Small intestine (tissue), 7 donors: ENCODE data around the gene YPEL4. TPM values are rescaled to one million over a fixed set of nuclear protein-coding genes. Genes with fewer than 3 reads are reported as not detected.

Experiments used
- DNase-seq, 2 donors: peaks; one replicate each; pipeline versions ENCODE4 v3.0.0 to v3.0.0-alpha.2; 2013
- FAIRE-seq: peaks from 2 replicates; lab custom pipeline; 2012; peaks lifted over from hg19 to GRCh38; lab: Jason Lieb, UNC
- H3K27ac ChIP-seq, 3 donors: one replicate each; pipeline ENCODE4 v1.5.1; 2013; ENCODE audit warnings: low read length in 2 of 3, mild to moderate bottlenecking in 2 of 3, control low read depth in 1 of 3, inconsistent platforms in 1 of 3, low read depth in 1 of 3, moderate library complexity in 1 of 3
- H3K27me3 ChIP-seq, 3 donors: one replicate each; pipeline ENCODE4 v1.6.1; 2013; ENCODE audit warnings: low read length in 3 of 3, inconsistent platforms in 1 of 3; ENCODE audit not compliant: control insufficient read depth in 3 of 3, insufficient read depth in 3 of 3
- H3K36me3 ChIP-seq, 3 donors: one replicate each; pipeline ENCODE4 v1.6.1; 2013; ENCODE audit warnings: low read length in 3 of 3, inconsistent platforms in 1 of 3, low read depth in 1 of 3, mild to moderate bottlenecking in 1 of 3, moderate library complexity in 1 of 3; ENCODE audit not compliant: control insufficient read depth in 3 of 3, insufficient read depth in 2 of 3
- H3K4me1 ChIP-seq, 3 donors: one replicate each; pipeline ENCODE4 v1.6.1; 2013; ENCODE audit warnings: low read length in 2 of 3, inconsistent platforms in 1 of 3, low read depth in 1 of 3, mild to moderate bottlenecking in 1 of 3, moderate library complexity in 1 of 3; ENCODE audit not compliant: control insufficient read depth in 3 of 3, insufficient read depth in 2 of 3
- H3K4me3 ChIP-seq, 3 donors: one replicate each; pipeline ENCODE4 v1.5.1; 2013; ENCODE audit warnings: low read length in 3 of 3, control low read depth in 1 of 3, inconsistent platforms in 1 of 3, low read depth in 1 of 3, mild to moderate bottlenecking in 1 of 3, moderate library complexity in 1 of 3
- H3K9me3 ChIP-seq, 2 donors: one replicate each; pipeline ENCODE4 v1.6.1; 2013; ENCODE audit warnings: low read depth in 1 of 2, low read length in 1 of 2; ENCODE audit not compliant: control insufficient read depth in 2 of 2, insufficient read depth in 1 of 2
- WGBS, 3 donors: extraction: QIAGEN DNeasy Blood & Tissue Kit; methylation state at CpG; one replicate each; pipeline ENCODE4 v1.1.7; 2013; 5-methylcytosine and 5-hydroxymethylcytosine counted together
- polyA plus RNA-seq, 4 donors: library from polyadenylated mRNA; stranded (reverse) in 3 of 4; unstranded in 1 of 4; fragments of 200-250 nt in 3 of 4; fragments of 120-200 nt in 1 of 4; gene quantifications; one replicate each; pipeline versions ENCODE4 v1.2.1 to v1.2.3, GENCODE V29; 2013
- donor health status: healthy with polysubstance abuse.
- donor health status: control.
- donor health status: control.
- donor health status: Bipolar disorder and iron deficiency.
- donor health status: healthy.

Gene YPEL4
- polyA plus RNA-seq, 4 donors: 0.86 to 2.2 (median 1.4) TPM; not detected in 1

DNA sequence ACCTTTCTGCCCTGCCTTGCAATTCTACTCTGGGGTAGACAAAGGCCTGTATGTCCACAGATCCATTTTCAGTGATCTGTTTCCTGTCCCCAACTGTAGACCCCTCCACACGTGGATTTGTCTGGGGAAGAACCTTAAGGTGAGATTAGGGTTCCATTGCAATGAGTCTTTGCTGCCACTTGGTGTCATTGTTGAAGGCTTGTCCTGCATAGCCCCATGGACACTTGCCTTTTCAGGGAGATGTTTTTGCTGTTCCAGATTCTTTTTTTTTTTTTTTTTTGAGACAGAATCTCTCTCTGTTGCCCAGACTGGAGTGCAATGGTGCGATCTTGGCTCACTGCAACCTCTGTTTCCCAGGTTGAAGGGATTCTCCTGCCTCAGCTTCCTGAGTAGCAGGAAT lies 30.4 kb downstream of the YPEL4 start:
- Histone ChIP-seq H3K4me1 (no peaks in the 10 kb centered on the region), H3K36me3 (peaks cover 0 to 2% (median 0%) of the 10 kb centered on the region in 3 donors), H3K4me3 (no peak overlapping the region), H3K9me3 (peaks cover 0 to 9% of the 10 kb centered on the region in 2 donors), H3K27me3 (no peaks in the 10 kb centered on the region), H3K27ac (no peak overlapping the region)
- DNase-seq (no peak), FAIRE-seq (no peak)
- 84 to 89% (median 88%) methylated on average over 2 of the region's 2 CpGs for WGBS, 3 donors

DNA sequence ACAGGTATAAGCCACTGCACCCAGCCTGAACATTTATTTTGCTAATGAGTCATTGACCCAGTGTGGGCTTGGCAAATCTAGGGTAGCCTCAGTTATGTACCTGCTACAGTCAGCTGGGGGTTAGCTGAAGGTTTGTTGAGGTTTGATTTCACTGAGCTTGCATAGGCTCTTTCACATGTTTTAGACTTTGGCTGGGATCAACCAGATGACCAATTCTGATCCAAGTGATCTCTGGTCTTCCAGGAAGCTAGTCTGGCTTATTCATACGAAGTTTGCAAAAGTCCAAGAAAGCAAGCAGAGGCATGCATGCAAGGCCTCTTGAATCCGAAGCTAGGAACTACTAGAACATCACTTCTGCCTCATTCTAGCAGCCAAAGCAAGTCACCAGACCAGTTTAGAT lies 31.3 kb downstream of the YPEL4 start:
- WGBS, 3 donors: 56 to 75% (median 63%) methylated on average over 2 of the region's 2 CpGs
- peaks cover 0 to 9% of the 10 kb centered on the region in 2 donors for H3K9me3 ChIP-seq
- DNase-seq (no peak), FAIRE-seq (no peak)
- peaks cover 0 to 4% (median 0%) of the 10 kb centered on the region in 3 donors for H3K36me3 ChIP-seq
- H3K4me1 ChIP-seq: no peaks in the 10 kb centered on the region
- H3K27me3 ChIP-seq: no peaks in the 10 kb centered on the region
- H3K4me3 ChIP-seq: no peak overlapping the region
- H3K27ac ChIP-seq: no peak overlapping the region

DNA sequence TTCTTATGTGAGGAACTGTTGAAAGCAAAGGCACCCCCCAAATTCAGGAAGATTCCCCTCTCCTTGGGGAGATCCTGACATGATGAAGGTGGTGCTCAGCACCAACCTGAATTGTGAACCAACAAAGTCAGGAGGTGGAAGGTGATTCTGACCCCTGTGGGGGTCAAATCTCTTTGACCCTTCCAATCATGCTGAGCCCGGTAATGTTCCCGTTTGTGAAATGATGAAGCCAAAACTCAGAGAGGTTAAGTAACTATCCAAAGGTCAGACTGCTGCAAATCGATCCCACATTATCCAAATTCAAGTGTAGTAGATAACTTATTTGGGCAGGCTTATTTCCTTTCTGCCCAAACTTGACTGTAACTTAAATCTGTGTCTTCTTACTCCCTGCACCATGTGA lies 33.1 kb downstream of the YPEL4 start:
- no peak for FAIRE-seq
- no peaks in the 10 kb centered on the region for H3K27me3 ChIP-seq
- 29 to 58% (median 57%) methylated on average over 3 of the region's 3 CpGs for WGBS, 3 donors
- no peak overlapping the region for H3K4me3 ChIP-seq
- no peaks in the 10 kb centered on the region for H3K4me1 ChIP-seq
- H3K9me3 ChIP-seq: peaks cover 0 to 9% of the 10 kb centered on the region in 2 donors
- H3K27ac ChIP-seq: no peak overlapping the region
- peaks cover 0 to 4% (median 1%) of the 10 kb centered on the region in 3 donors for H3K36me3 ChIP-seq
- no peak for DNase-seq

DNA sequence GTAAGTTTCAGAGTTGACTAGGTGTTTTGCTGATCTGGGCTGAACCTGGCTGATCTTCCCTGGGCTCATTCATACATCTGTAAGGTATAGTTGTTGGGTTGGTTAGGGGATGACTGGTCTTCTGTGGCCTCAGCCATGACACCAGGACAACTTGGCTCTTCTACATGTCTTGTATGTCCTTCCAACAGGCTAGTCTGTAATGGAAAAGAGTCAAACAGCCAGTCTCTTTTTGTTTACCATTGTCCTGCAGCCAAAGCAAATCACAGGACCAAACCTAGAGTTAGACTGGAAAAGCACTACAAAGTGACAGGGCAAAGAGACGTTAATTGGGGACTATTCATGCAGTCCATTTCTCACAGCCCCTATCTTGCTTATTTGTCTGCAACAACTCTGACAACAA lies 34.4 kb downstream of the YPEL4 start:
- WGBS, 3 donors: 36 to 71% (median 50%) methylated on average over 1 of the region's 1 CpG
- DNase-seq (no peak), FAIRE-seq (no peak)
- Histone ChIP-seq H3K27me3 (no peaks in the 10 kb centered on the region), H3K9me3 (peaks cover 0 to 9% of the 10 kb centered on the region in 2 donors), H3K4me1 (no peaks in the 10 kb centered on the region), H3K27ac (no peak overlapping the region), H3K4me3 (no peak overlapping the region), H3K36me3 (peaks cover 0 to 4% (median 2%) of the 10 kb centered on the region in 3 donors)

DNA sequence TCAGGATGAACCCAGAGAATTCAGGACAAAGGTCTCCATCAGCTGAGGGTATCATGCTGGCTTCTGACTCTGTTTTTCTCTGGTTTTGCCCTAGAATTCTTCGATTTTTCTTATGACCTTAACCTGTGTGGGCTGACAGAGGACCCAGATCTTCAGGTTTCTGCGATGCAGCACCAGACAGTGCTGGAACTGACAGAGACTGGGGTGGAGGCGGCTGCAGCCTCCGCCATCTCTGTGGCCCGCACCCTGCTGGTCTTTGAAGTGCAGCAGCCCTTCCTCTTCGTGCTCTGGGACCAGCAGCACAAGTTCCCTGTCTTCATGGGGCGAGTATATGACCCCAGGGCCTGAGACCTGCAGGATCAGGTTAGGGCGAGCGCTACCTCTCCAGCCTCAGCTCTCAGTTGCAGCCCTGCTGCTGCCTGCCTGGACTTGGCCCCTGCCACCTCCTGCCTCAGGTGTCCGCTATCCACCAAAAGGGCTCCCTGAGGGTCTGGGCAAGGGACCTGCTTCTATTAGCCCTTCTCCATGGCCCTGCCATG lies 35.4 kb downstream of the YPEL4 start:
- H3K9me3 ChIP-seq: peaks cover 0 to 3% of the 10 kb centered on the region in 2 donors
- DNase-seq: no peak
- H3K4me3 ChIP-seq: no peak overlapping the region
- FAIRE-seq: no peak
- 71 to 81% (median 72%) methylated on average over 10 of the region's 10 CpGs for WGBS, 3 donors
- no peaks in the 10 kb centered on the region for H3K27me3 ChIP-seq
- H3K4me1 ChIP-seq: no peaks in the 10 kb centered on the region
- H3K36me3 ChIP-seq: peaks cover 0 to 4% (median 2%) of the 10 kb centered on the region in 3 donors
- no peak overlapping the region for H3K27ac ChIP-seq

DNA sequence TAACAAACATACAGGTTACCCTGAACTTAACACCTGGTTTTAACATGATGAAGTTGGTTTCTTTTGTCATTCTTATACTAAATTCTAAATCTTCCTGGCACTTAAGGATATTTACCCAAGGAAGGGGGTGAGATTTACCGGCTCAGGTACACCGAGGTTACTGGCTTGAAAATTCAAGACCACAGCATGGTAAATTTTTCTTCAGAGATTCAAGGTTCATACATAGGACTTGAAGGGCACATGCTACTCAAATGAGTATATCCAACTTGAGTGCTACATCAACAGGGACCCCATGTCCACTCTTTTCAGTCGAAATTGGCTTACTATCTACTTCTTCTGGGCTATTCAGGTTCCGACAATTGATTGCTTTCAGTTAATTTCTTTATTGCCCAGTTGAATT lies 39.5 kb downstream of the YPEL4 start:
- Histone ChIP-seq H3K36me3 (peaks cover 0 to 8% (median 3%) of the 10 kb centered on the region in 3 donors), H3K27me3 (peaks cover 0 to 6% (median 0%) of the 10 kb centered on the region in 3 donors), H3K27ac (no peak overlapping the region), H3K9me3 (no peaks in the 10 kb centered on the region), H3K4me3 (no peak overlapping the region), H3K4me1 (no peaks in the 10 kb centered on the region)
- DNase-seq (no peak), FAIRE-seq (no peak)
- WGBS, 3 donors: 78 to 87% (median 82%) methylated on average over 4 of the region's 4 CpGs

DNA sequence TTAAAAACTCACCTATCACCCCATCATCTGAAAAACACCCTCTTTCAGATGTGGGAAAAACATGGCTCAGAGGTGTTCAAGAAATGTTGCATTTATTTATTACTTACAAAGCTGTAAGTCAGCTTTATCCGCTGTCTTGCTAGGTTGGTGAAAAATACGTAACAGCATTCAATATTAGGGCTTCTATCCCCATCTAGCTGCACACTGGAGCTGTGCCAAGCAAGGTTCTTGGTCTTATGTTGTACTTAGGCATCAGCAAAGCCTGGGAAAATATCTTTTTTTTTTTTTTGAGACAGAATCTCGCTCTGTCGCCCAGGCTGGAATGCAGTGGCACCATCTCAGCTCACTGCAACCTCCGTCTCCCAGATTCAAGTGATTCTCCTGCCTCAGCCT lies 44.7 kb downstream of the YPEL4 start:
- Histone ChIP-seq H3K4me1 (no peaks in the 10 kb centered on the region), H3K27me3 (peaks cover 0 to 6% (median 0%) of the 10 kb centered on the region in 3 donors), H3K4me3 (no peak overlapping the region), H3K36me3 (peaks cover 0 to 4% (median 2%) of the 10 kb centered on the region in 3 donors), H3K27ac (no peak overlapping the region), H3K9me3 (no peaks in the 10 kb centered on the region)
- DNase-seq: no peak
- WGBS, 3 donors: 90 to 95% (median 92%) methylated on average over 5 of the region's 5 CpGs
- no peak for FAIRE-seq

DNA sequence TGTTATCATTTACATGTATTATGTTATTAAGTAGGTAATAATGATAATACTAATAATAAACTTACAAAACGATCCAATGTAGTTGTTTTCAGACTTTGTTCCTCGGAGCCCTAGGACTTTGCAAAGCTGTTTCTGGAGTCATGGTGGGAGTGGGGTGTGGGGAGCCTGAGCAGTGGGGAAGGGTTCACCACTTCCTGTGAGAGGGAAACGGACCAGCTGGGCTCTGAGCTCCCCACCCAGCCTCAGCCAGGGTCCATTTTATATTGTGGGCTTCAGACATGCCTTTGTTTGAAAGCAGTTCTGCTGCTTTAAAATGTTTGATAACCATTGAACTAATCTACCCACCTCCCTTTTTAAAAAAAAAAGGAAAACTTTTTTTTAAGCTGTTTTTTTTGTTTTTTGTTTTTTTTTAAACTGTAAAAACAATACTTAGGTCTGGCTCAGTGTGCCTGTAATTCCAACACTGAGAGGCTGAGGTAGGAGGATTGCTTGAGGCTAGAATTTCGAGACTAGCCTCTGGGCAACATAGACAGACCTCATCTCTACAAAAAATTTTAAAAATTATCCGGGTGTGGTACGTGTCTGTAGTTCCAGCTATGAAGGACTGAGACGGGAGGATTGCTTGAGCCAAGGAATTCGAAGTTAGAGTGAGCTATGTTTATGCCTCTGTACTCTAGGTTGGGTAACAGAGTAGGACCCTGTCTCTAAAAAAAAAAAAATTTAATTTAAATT lies 45.2 kb downstream of the YPEL4 start:
- H3K27ac ChIP-seq: no peak overlapping the region
- 47 to 51% (median 49%) methylated on average over 8 of the region's 8 CpGs for WGBS, 3 donors
- H3K4me1 ChIP-seq: no peaks in the 10 kb centered on the region
- peaks cover 0 to 4% (median 2%) of the 10 kb centered on the region in 3 donors for H3K36me3 ChIP-seq
- no peaks in the 10 kb centered on the region for H3K9me3 ChIP-seq
- no peak for DNase-seq
- H3K27me3 ChIP-seq: peaks cover 0 to 6% (median 0%) of the 10 kb centered on the region in 3 donors
- FAIRE-seq: no peak
- H3K4me3 ChIP-seq: no peak overlapping the region
